Vagina (tissue), 2 donors: Measurements from ENCODE around the gene CAMSAP1. TPM values are rescaled to one million over a fixed set of nuclear protein-coding genes. Genes with fewer than 3 reads are reported as not detected.
"Not testable (repeated sequence)": the region's sequence is repeated elsewhere in the genome, so short reads cannot be mapped to it uniquely, and the experiment has no call there.

Experiments
- DNase-seq, 2 donors: peaks; one replicate each; pipeline ENCODE4 v3.0.0-alpha.2; 2017; ENCODE audit errors: extremely low spot score in 2 of 2
- H3K27ac ChIP-seq: fragments of 200-600 bp; sonication (generic); one replicate; pipeline ENCODE4 v1.5.1; 2019
- H3K27me3 ChIP-seq: fragments of 200-600 bp; sonication (generic); one replicate; pipeline ENCODE4 v1.5.1; 2019
- H3K36me3 ChIP-seq, 2 donors: fragments of 200-600 bp; sonication (generic); one replicate each; pipeline ENCODE4 v1.5.1; 2017 to 2019
- H3K4me1 ChIP-seq: fragments of 200-600 bp; sonication (generic); one replicate; pipeline ENCODE4 v1.5.1; 2019
- H3K4me3 ChIP-seq, 2 donors: fragments of 200-600 bp; sonication (generic); 1 replicate in 1 of 2; 2 replicates in 1 of 2; pipeline ENCODE4 v1.5.1; 2016 to 2019
- H3K9me3 ChIP-seq: fragments of 200-600 bp; sonication (generic); one replicate; pipeline ENCODE4 v1.5.1; 2019
- CTCF ChIP-seq, 3 experiments: fragments of 450-650 bp in 2 of 3; fragments of 200-600 bp in 1 of 3; sonication (generic) in 1 of 3; IDR thresholded peaks; one replicate each; pipeline ENCODE4 v1.5.1; 2017 to 2019; ENCODE audit warnings: antibody characterized with exemption in 3 of 3, mild to moderate bottlenecking in 2 of 3, moderate library complexity in 2 of 3
- POLR2A ChIP-seq, 2 donors: fragments of 450-650 bp; IDR thresholded peaks; one replicate each; pipeline ENCODE4 v1.6.1; 2017; ENCODE audit warnings: antibody characterized with exemption in 2 of 2, mild to moderate bottlenecking in 2 of 2, moderate library complexity in 2 of 2
- POLR2AphosphoS5 ChIP-seq, 2 donors: sonication (generic); formaldehyde crosslinking; IDR thresholded peaks; one replicate each; pipeline ENCODE4 v1.9.0; 2017; ENCODE audit warnings: antibody characterized with exemption in 2 of 2, mild to moderate bottlenecking in 2 of 2, low read depth in 1 of 2; ENCODE audit not compliant: insufficient read depth in 1 of 2
- intact Hi-C: fragments of 100-400 bp; cut with DNase I; formaldehyde crosslinking; loops from one replicate; pipeline ENCODE4 v1.15.1; 2023
- total RNA-seq: library from RNA; depleted of rRNA; stranded (reverse); fragments of >200 nt; gene quantifications from one replicate; pipeline ENCODE4 v1.2.3, GENCODE V29; 2016

Gene CAMSAP1
- total RNA-seq, 1 donor from 2014 or later = 20.9 TPM

GRCh38 chr9:135921749-135922310 lies 14.5 kb upstream of the CAMSAP1 start:
- H3K9me3 ChIP-seq = peaks cover 11% of the 10 kb centered on the region
- no peak for DNase-seq
- peaks cover 3% of the 10 kb centered on the region for H3K4me1 ChIP-seq
- no peak for TF ChIP-seq CTCF (IDR thresholded peaks at IDR 0.05)
- TF ChIP-seq POLR2A (IDR thresholded peaks at IDR 0.05) = no peak
- no peak for TF ChIP-seq POLR2AphosphoS5 (IDR thresholded peaks at IDR 0.05; ENCODE audit: insufficient read depth in 1 of 2, low read depth in 1 of 2)
- intact Hi-C loops = no loop called here
- H3K27me3 ChIP-seq = no peaks in the 10 kb centered on the region
- H3K36me3 ChIP-seq = no peaks in the 10 kb centered on the region
- H3K27ac ChIP-seq = no peak overlapping the region
- no peak overlapping the region for H3K4me3 ChIP-seq

- H3K4me1 ChIP-seq = no peaks in the 10 kb centered on the region
- H3K4me3 ChIP-seq = no peak overlapping the region
- no peaks in the 10 kb centered on the region for H3K27me3 ChIP-seq
- intact Hi-C loops = no loop called here
- TF ChIP-seq POLR2AphosphoS5 (IDR thresholded peaks at IDR 0.05; ENCODE audit: insufficient read depth in 1 of 2, low read depth in 1 of 2) (no peak), CTCF (IDR thresholded peaks at IDR 0.05) (no peak), POLR2A (IDR thresholded peaks at IDR 0.05) (no peak)
- peaks cover 16% of the 10 kb centered on the region for H3K9me3 ChIP-seq
- peaks cover 0 to 2% of the 10 kb centered on the region in 2 donors for H3K36me3 ChIP-seq
- no peak for DNase-seq
- H3K27ac ChIP-seq = no peak overlapping the region
Observed at GRCh38 chr9:135920973-135921585, 13.7 kb upstream of the CAMSAP1 start.

- Histone ChIP-seq H3K36me3 (peaks cover 0 to 9% of the 10 kb centered on the region in 2 donors), H3K9me3 (peaks cover 16% of the 10 kb centered on the region), H3K27me3 (no peaks in the 10 kb centered on the region), H3K27ac (no peak overlapping the region), H3K4me3 (no peak overlapping the region), H3K4me1 (no peaks in the 10 kb centered on the region)
- DNase-seq = no peak
- intact Hi-C loops = no loop called here
- TF ChIP-seq POLR2AphosphoS5 (IDR thresholded peaks at IDR 0.05; ENCODE audit: insufficient read depth in 1 of 2, low read depth in 1 of 2) = no peak
- no peak for TF ChIP-seq CTCF (IDR thresholded peaks at IDR 0.05)
- no peak for TF ChIP-seq POLR2A (IDR thresholded peaks at IDR 0.05)
Observed at GRCh38 chr9:135920256-135920930, 13.0 kb upstream of the CAMSAP1 start.

- H3K27me3 ChIP-seq = no peaks in the 10 kb centered on the region
- intact Hi-C loops = no loop called here
- H3K4me3 ChIP-seq = no peak overlapping the region
- peaks cover 0 to 19% of the 10 kb centered on the region in 2 donors for H3K36me3 ChIP-seq
- no peaks in the 10 kb centered on the region for H3K4me1 ChIP-seq
- H3K9me3 ChIP-seq = peaks cover 16% of the 10 kb centered on the region
- DNase-seq = no peak
- no peak overlapping the region for H3K27ac ChIP-seq
- TF ChIP-seq POLR2AphosphoS5 (IDR thresholded peaks at IDR 0.05; ENCODE audit: insufficient read depth in 1 of 2, low read depth in 1 of 2) = no peak
- TF ChIP-seq CTCF (IDR thresholded peaks at IDR 0.05) = no peak
- TF ChIP-seq POLR2A (IDR thresholded peaks at IDR 0.05) = no peak
Observed at GRCh38 chr9:135919318-135919890, 12.1 kb upstream of the CAMSAP1 start.

- peaks cover 0 to 44% of the 10 kb centered on the region in 2 donors for H3K36me3 ChIP-seq
- peaks cover 16% of the 10 kb centered on the region for H3K9me3 ChIP-seq
Observed at GRCh38 chr9:135916227-135916626, 8.9 kb upstream of the CAMSAP1 start.

More at GRCh38 chr9:135916227-135916626, 8.9 kb upstream of the CAMSAP1 start:
- intact Hi-C loops, H3K4me1 ChIP-seq, DNase-seq, H3K27ac ChIP-seq, H3K27me3 ChIP-seq, H3K4me3 ChIP-seq: not testable (repeated sequence)
